Measurements from ENCODE around the gene PCSK5. TPM values are rescaled to one million over a fixed set of nuclear protein-coding genes. Genes with fewer than 3 reads are reported as not detected.
"Not testable (repeated sequence)": the region's sequence is repeated elsewhere in the genome, so short reads cannot be mapped to it uniquely, and the experiment has no call there.

Gene PCSK5
- total and polyA plus RNA-seq, 2 experiments from 2014 or later: 59.1 to 71.7 TPM

DNA sequence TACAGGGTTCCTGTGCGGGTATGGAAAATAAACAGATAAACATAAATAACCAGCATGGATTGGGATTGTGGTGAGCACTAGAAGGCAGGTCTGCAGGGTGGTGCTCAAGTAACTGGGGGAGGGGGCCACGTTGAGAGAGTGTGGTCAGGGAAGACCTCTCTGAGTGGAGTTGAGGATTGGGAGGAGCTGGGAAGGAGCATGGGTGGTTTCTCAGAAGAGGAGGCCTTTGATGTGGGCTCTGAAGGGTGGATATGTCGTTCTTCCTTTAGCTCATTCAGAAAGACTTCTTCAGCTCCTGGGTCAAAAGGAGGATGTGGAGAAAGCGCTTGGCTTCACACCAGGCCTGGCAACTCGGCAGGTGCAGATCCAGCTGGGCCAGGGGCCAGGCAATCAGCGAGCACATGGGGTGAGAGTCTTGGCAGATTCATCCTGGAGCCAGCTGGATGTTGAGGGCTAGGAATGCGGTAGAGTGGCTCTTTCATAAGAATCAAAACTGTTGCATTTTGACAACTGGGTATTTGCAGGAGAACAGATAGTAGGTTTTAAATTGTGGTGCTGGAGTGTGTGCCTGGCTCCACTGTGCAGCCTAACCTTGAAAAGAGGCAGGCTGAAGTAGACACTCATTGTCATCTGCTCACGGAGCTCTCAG lies 71.7 kb downstream of the PCSK5 start:
- Histone ChIP-seq H3K4me2 (no peak overlapping the region), H3K79me2 (peaks cover 86% of the 10 kb centered on the region), H3K4me3 (no peak overlapping the region), H3K9me2 (replicated peaks; ENCODE audit: insufficient read depth) (no peaks in the 10 kb centered on the region), H2AFZ (no peak overlapping the region), H3K9me3 (ENCODE audit: low read depth) (no peaks in the 10 kb centered on the region), H4K20me1 (ENCODE audit: insufficient read depth, poor library complexity, severe bottlenecking) (no peaks in the 10 kb centered on the region), H3K4me1 (ENCODE audit: insufficient read depth) (peaks cover 7% of the 10 kb centered on the region), H3K27ac (no peak overlapping the region), H3K36me3 (replicated peaks; ENCODE audit: insufficient read depth, low read depth) (no peaks in the 10 kb centered on the region), H3K27me3 (no peaks in the 10 kb centered on the region)
- WGBS (ENCODE audit: low lambda C conversion rate, missing lambda C conversion rate): 91% methylated on average over 8 of the region's 8 CpGs
- no peak for DNase-seq (ENCODE audit: low spot score)
- no peak for TF ChIP-seq EZH2phosphoT487 (IDR thresholded peaks at IDR 0.05; ENCODE audit: low read depth, severe bottlenecking, unreplicated experiment)
- TF ChIP-seq, protein P1, sequence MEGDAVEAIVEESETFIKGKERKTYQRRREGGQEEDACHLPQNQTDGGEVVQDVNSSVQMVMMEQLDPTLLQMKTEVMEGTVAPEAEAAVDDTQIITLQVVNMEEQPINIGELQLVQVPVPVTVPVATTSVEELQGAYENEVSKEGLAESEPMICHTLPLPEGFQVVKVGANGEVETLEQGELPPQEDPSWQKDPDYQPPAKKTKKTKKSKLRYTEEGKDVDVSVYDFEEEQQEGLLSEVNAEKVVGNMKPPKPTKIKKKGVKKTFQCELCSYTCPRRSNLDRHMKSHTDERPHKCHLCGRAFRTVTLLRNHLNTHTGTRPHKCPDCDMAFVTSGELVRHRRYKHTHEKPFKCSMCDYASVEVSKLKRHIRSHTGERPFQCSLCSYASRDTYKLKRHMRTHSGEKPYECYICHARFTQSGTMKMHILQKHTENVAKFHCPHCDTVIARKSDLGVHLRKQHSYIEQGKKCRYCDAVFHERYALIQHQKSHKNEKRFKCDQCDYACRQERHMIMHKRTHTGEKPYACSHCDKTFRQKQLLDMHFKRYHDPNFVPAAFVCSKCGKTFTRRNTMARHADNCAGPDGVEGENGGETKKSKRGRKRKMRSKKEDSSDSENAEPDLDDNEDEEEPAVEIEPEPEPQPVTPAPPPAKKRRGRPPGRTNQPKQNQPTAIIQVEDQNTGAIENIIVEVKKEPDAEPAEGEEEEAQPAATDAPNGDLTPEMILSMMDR (IDR thresholded peaks at IDR 0.05; ENCODE audit: poor library complexity): no peak
- TF ChIP-seq EZH2 (IDR thresholded peaks at IDR 0.05; ENCODE audit: borderline replicate concordance): no peak

DNA sequence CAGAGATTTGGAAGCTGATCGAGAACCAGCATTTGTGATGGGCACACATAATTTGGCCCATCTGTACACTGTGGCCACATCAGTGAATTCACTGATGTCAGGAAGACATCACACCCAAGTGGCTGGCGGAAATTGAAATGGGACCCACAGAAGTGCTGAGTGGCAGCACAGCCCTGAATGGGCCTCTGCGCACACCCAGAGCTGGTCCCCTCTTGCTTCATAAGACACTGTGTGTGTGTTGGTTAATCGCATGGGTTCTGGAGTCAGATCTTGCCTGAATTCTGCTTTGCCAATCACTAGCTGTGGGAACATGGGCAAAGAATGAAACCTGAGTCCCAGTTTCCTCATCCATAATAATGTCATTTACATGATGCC lies 72.2 kb downstream of the PCSK5 start:
- Histone ChIP-seq H3K4me3 (no peak overlapping the region), H3K79me2 (peaks cover 87% of the 10 kb centered on the region), H3K36me3 (replicated peaks; ENCODE audit: insufficient read depth, low read depth) (no peaks in the 10 kb centered on the region), H4K20me1 (ENCODE audit: insufficient read depth, poor library complexity, severe bottlenecking) (no peaks in the 10 kb centered on the region), H3K9me2 (replicated peaks; ENCODE audit: insufficient read depth) (no peaks in the 10 kb centered on the region), H3K4me2 (no peak overlapping the region), H2AFZ (no peak overlapping the region), H3K27ac (no peak overlapping the region), H3K4me1 (ENCODE audit: insufficient read depth) (peaks cover 2% of the 10 kb centered on the region), H3K27me3 (no peaks in the 10 kb centered on the region), H3K9me3 (ENCODE audit: low read depth) (no peaks in the 10 kb centered on the region)
- DNase-seq (ENCODE audit: low spot score): no peak
- WGBS (ENCODE audit: low lambda C conversion rate, missing lambda C conversion rate): 95% methylated on average over 4 of the region's 4 CpGs
- TF ChIP-seq EZH2 (IDR thresholded peaks at IDR 0.05; ENCODE audit: borderline replicate concordance) (no peak), EZH2phosphoT487 (IDR thresholded peaks at IDR 0.05; ENCODE audit: low read depth, severe bottlenecking, unreplicated experiment) (no peak)
- TF ChIP-seq, protein P1 (IDR thresholded peaks at IDR 0.05; ENCODE audit: poor library complexity): no peak

DNA sequence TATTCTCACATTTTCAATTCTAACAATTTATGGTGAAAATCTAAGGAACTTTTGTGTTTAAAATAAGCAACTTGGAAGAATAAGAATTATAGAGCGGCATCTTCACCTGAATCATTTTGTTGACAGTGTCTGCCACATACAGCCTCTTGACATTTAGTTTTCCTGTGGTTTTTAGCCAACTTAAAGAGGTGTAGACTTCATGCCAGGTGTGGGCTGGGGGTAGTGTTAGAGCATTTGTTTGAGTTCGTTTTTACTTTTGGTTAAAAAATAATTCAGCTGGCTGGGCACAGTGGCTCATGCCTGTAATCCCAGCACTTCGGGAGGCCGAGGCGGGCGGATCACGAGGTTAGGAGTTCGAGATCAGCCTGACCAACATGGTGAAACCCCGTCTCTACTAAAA lies 72.8 kb downstream of the PCSK5 start:
- not testable (repeated sequence) for DNase-seq (ENCODE audit: low spot score); H3K4me2 ChIP-seq; H3K9me2 ChIP-seq (replicated peaks; ENCODE audit: insufficient read depth); H3K27ac ChIP-seq; H4K20me1 ChIP-seq (ENCODE audit: insufficient read depth, poor library complexity, severe bottlenecking); H3K4me3 ChIP-seq; H3K36me3 ChIP-seq (replicated peaks; ENCODE audit: insufficient read depth, low read depth); H3K27me3 ChIP-seq; H3K9me3 ChIP-seq (ENCODE audit: low read depth); H3K4me1 ChIP-seq (ENCODE audit: insufficient read depth); H2AFZ ChIP-seq
- peaks cover 93% of the 10 kb centered on the region for H3K79me2 ChIP-seq
- WGBS (ENCODE audit: low lambda C conversion rate, missing lambda C conversion rate): 96% methylated on average over 9 of the region's 9 CpGs

DNA sequence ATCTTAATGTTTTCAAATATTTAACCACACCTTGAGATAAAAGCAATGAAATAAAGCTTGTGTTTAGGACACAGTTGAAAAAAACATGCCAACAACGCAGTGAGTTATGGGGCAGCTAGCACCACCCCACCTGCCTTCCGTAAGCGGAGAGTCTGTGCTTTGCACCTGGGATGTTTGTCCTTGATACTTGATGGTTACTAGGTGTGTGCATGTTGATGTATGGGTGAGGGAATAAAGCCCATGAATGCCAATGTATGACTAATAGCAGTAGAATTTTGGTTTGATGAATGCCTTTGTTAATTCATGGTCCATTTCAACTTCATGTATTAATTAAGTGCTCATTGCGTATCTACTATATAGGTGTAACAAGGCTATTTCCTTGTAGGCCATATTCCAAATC lies 74.0 kb downstream of the PCSK5 start:
- Histone ChIP-seq H3K9me3 (ENCODE audit: low read depth) (no peaks in the 10 kb centered on the region), H3K27me3 (no peaks in the 10 kb centered on the region), H3K4me1 (ENCODE audit: insufficient read depth) (no peaks in the 10 kb centered on the region), H3K9me2 (replicated peaks; ENCODE audit: insufficient read depth) (no peaks in the 10 kb centered on the region), H2AFZ (no peak overlapping the region), H3K79me2 (peaks cover 93% of the 10 kb centered on the region), H4K20me1 (ENCODE audit: insufficient read depth, poor library complexity, severe bottlenecking) (no peaks in the 10 kb centered on the region), H3K27ac (no peak overlapping the region), H3K4me3 (no peak overlapping the region), H3K4me2 (no peak overlapping the region), H3K36me3 (replicated peaks; ENCODE audit: insufficient read depth, low read depth) (no peaks in the 10 kb centered on the region)
- TF ChIP-seq, protein P1 (IDR thresholded peaks at IDR 0.05; ENCODE audit: poor library complexity): no peak
- TF ChIP-seq EZH2phosphoT487 (IDR thresholded peaks at IDR 0.05; ENCODE audit: low read depth, severe bottlenecking, unreplicated experiment) (no peak), EZH2 (IDR thresholded peaks at IDR 0.05; ENCODE audit: borderline replicate concordance) (no peak)
- 92% methylated on average over 4 of the region's 4 CpGs for WGBS (ENCODE audit: low lambda C conversion rate, missing lambda C conversion rate)
- DNase-seq (ENCODE audit: low spot score): no peak
